AG04450 (cell line): ENCODE measurements around the gene GRM4. TPM values are rescaled to one million over a fixed set of nuclear protein-coding genes. Genes with fewer than 3 reads are reported as not detected.

Experiments used
- CTCF ChIA-PET: fragments of 300-600, 350-600 bp; formaldehyde crosslinking; extraction: SDS; loops from one replicate; lab custom pipeline; 2022; ENCODE audit warnings: antibody characterized with exemption, inconsistent platforms; lab: Charles Lee
- POLR2A ChIA-PET: fragments of 350-600 bp; formaldehyde crosslinking; extraction: SDS; loops from one replicate; lab custom pipeline; 2021; ENCODE audit warnings: antibody characterized with exemption, inconsistent platforms; lab: Yijun Ruan, JAX
- DNase-seq: peaks from one replicate; pipeline ENCODE4 v3.0.0-alpha.2; 2011; ENCODE audit warnings: low read depth, low spot score
- H3K27ac ChIP-seq: one replicate; pipeline ENCODE4 v1.5.1; 2012; ENCODE audit warnings: low read depth, low read length, control low read depth
- H3K27me3 ChIP-seq: one replicate; pipeline ENCODE4 v1.6.0; 2012; ENCODE audit warnings: low read length; ENCODE audit not compliant: control insufficient read depth, insufficient read depth
- H3K4me3 ChIP-seq: 2 replicates; pipeline ENCODE4 v1.5.1; 2011; ENCODE audit warnings: mild to moderate bottlenecking, low read depth, low read length, control low read depth
- H3K9me3 ChIP-seq: 2 replicates; pipeline ENCODE4 v1.5.1; 2012; ENCODE audit warnings: low read length; ENCODE audit not compliant: control insufficient read depth, insufficient read depth
- polyA plus RNA-seq: library from polyadenylated mRNA; depleted of rRNA; stranded (reverse); fragments of >200 nt; gene quantifications from 2 replicates; pipeline ENCODE4 v1.2.3, GENCODE V29; 2011
- TF ChIP-seq, protein P1 (sequence below): IDR thresholded peaks from 2 replicates; pipeline ENCODE4 v1.5.1; 2011; ENCODE audit warnings: low read depth, low read length, control low read depth, inconsistent platforms

The GRM4 gene
- polyA plus RNA-seq, 1 experiment, result not detected

DNA sequence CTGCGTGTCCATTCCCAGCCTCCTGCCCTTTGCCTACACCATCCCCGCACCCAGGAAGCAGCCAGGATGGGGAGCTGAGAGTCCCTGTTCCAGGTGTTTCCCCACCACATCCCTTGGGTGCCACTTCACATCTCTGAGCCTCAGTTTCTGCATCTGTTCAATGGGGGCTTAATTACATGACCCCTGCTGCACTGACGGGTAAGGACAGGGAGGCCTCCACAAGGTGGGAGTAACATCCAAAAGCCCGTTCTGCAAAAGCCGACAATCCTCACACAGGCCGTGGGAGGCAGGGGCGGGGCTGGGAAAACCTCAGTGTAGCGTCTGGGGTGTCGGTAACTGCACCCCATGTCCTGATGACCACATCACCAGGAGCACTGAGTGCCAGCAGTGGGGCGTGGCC, 41.3 kb downstream of the GRM4 start:
- H3K27me3 ChIP-seq, result peaks cover 37% of the 10 kb centered on the region
- CTCF ChIA-PET, result no interaction called here
- H3K9me3 ChIP-seq, result no peaks in the 10 kb centered on the region; the same call in 1 of the 2 replicates
- no peak overlapping the region for H3K27ac ChIP-seq
- POLR2A ChIA-PET, result no interaction called here
- no peak overlapping the region for H3K4me3 ChIP-seq
- TF ChIP-seq, protein P1, sequence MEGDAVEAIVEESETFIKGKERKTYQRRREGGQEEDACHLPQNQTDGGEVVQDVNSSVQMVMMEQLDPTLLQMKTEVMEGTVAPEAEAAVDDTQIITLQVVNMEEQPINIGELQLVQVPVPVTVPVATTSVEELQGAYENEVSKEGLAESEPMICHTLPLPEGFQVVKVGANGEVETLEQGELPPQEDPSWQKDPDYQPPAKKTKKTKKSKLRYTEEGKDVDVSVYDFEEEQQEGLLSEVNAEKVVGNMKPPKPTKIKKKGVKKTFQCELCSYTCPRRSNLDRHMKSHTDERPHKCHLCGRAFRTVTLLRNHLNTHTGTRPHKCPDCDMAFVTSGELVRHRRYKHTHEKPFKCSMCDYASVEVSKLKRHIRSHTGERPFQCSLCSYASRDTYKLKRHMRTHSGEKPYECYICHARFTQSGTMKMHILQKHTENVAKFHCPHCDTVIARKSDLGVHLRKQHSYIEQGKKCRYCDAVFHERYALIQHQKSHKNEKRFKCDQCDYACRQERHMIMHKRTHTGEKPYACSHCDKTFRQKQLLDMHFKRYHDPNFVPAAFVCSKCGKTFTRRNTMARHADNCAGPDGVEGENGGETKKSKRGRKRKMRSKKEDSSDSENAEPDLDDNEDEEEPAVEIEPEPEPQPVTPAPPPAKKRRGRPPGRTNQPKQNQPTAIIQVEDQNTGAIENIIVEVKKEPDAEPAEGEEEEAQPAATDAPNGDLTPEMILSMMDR, result no peak
- no peak for DNase-seq

DNA sequence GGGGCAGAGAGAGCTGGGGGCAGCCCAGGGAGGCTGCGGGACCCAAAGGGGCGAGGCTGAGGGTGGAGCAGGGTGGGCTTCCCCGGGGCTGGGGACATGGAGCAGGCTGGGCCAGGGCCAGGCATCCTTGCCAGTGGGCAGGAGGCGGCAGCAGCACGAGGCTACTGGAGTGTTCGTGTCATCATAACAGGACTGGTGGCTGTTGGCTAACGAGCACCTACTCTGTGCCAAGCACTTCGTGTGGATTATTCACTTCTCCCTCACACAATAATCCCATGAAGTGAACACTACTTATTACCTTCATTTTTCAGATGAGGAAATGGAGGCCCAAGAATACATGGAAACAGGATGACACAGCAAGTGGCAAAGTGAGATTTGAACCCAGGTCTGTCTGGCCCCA, 41.7 kb downstream of the GRM4 start:
- H3K9me3 ChIP-seq, result no peaks in the 10 kb centered on the region; the same call in 1 of the 2 replicates
- ChIA-PET POLR2A (no interaction called here), CTCF (no interaction called here)
- no peak for DNase-seq
- TF ChIP-seq, protein P1, result no peak
- H3K4me3 ChIP-seq, result no peak overlapping the region
- no peak overlapping the region for H3K27ac ChIP-seq
- peaks cover 37% of the 10 kb centered on the region for H3K27me3 ChIP-seq

DNA sequence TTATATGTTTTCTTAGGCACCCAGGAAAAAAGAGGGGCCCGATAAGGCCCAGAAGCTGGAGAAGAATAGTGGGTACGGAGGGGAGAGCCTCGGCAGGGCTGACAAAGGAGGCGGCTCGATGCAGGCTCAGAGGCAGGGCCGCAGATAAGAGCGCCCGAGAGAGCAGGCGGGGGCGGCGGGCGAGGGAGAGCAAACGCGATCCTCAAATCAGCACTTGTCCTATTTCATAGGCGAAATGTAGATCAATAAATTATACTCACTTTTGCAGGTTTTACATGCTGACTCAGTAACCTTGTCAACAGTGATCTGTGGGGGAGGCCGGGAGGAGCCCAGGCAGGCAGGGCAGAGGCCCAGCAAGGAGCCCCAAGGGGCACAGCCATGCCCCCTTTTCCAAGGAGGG, 42.6 kb downstream of the GRM4 start:
- H3K4me3 ChIP-seq, result no peak overlapping the region
- POLR2A ChIA-PET, result no interaction called here
- no peak for DNase-seq
- no peak overlapping the region for H3K27ac ChIP-seq
- CTCF ChIA-PET, result no interaction called here
- no peaks in the 10 kb centered on the region; the same call in 1 of the 2 replicates for H3K9me3 ChIP-seq
- TF ChIP-seq, protein P1, result no peak
- H3K27me3 ChIP-seq, result peaks cover 35% of the 10 kb centered on the region

DNA sequence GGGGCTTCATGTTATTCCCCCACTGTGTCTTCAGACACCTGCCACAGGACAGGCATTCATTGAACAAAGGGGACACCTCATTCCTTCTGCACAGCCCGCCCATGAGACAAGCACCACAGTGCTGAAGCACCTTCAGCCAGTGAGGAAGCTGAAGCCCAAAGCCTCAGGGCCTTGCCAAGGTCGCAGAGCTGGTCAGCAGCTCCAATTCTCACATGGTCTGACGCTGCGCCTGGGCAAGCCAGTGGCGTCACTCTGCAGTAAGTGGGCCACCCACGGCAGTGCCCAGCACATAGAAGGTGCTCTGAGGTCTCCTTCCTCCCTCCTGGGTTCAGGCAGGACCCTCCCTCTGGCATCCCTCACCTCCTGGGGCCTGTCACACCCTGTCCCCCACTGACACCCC, 43.2 kb downstream of the GRM4 start:
- Histone ChIP-seq H3K27ac (no peak overlapping the region), H3K27me3 (peaks cover 29% of the 10 kb centered on the region), H3K9me3 (no peaks in the 10 kb centered on the region; the same call in 1 of the 2 replicates), H3K4me3 (no peak overlapping the region)
- CTCF ChIA-PET, result no interaction called here
- no peak for DNase-seq
- TF ChIP-seq, protein P1, result no peak
- POLR2A ChIA-PET, result no interaction called here

DNA sequence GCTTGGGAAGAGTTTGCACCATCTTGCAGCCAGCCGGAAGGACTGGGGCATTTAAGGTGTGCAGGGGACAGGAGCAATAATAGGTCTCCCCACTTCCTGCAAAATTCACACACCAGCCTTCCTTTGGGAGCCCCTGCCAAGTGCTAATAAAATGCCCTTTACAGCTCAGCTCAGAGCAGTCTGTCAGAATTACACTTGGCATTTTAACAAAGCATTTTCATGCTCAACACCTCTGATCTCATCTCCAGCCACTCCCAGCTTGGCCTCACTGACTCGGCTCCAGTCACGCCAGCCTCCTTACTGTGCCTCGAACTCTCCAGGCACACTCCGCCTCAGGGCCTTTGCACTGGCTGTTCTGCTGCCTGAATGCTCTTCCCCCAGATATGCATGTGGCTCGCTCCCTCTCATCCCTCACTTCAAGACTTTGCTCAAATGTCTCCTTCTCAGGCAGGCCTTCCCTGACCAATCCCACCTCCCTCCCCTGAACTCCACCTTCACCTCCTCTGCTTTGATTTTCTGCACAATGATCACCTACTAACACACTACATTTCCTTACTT, 43.7 kb downstream of the GRM4 start:
- Histone ChIP-seq H3K9me3 (no peaks in the 10 kb centered on the region; the same call in 1 of the 2 replicates), H3K4me3 (no peak overlapping the region), H3K27ac (no peak overlapping the region), H3K27me3 (peaks cover 25% of the 10 kb centered on the region)
- DNase-seq, result no peak
- ChIA-PET POLR2A (interaction anchor here (0.6 kb wide), 1 partner anchor 15 kb away, joined by 4 read pairs; no protein-coding TSS in a partner anchor), CTCF (interaction anchor here (0.5 kb wide), 1 partner anchor 156 kb away, joined by 4 read pairs; no protein-coding TSS in a partner anchor)
- TF ChIP-seq, protein P1, result no peak
